ENCODE measurements around the gene CFAP70.

CFAP70 gene

DNA sequence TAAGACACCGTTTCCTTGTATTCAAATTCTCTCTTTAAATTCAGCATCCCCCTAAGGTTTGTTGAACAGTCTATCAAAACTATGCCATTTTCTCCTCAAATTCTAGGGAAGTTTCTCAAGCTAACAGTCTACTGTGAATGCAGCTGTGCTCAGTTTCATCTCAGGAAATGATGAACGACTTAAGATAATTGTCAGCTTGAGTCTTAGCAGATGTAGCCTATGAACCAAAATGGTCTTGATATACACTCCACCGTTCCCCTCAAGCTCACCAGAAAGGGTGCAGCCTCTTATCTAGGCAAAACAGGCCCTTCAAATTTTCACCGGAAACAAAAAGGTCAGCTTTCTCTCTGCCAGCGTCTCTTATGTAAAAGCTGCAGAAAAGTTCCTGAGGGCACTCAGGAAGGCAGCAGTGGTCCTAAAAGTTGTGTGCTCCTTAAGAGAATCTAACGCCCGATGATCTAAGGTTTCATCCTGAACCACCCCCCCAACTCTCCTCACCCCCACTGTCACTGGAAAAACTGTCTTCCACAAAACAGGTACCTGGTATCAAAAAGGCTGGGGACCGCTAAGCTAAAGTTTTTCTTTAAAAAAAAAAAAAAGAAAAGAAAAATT lies 113.7 kb downstream of the CFAP70 start:
- TF ChIP-seq, protein P1, sequence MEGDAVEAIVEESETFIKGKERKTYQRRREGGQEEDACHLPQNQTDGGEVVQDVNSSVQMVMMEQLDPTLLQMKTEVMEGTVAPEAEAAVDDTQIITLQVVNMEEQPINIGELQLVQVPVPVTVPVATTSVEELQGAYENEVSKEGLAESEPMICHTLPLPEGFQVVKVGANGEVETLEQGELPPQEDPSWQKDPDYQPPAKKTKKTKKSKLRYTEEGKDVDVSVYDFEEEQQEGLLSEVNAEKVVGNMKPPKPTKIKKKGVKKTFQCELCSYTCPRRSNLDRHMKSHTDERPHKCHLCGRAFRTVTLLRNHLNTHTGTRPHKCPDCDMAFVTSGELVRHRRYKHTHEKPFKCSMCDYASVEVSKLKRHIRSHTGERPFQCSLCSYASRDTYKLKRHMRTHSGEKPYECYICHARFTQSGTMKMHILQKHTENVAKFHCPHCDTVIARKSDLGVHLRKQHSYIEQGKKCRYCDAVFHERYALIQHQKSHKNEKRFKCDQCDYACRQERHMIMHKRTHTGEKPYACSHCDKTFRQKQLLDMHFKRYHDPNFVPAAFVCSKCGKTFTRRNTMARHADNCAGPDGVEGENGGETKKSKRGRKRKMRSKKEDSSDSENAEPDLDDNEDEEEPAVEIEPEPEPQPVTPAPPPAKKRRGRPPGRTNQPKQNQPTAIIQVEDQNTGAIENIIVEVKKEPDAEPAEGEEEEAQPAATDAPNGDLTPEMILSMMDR (conservative IDR thresholded peaks at IDR 0.05; ENCODE audit: low read depth, low read length), result no peak
- DNase-seq (ENCODE audit: low read depth), result peak; percentile 10
- peak overlapping the region; percentile 15 for H3K4me3 ChIP-seq (ENCODE audit: low read depth, low read length)

DNA sequence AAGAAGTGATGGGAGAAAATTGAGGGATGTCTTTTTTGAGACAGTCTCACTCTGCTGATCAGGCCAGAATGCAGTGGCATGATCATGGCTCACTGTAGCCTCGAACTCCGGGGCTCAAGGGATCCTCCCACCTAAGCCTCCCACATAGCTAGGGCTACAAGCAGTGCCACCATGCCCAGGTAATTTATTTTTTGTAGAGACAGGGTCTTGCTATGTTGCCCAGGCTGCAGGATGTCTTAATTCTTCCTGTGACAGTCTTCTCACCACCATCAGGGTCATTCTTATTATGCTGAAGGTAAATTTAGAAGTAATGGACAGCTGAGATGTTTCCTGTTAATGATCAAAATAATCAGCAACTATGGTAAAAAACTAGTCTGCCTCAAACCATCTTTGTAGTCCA lies 118.8 kb downstream of the CFAP70 start:
- TF ChIP-seq, protein P1 (conservative IDR thresholded peaks at IDR 0.05; ENCODE audit: low read depth, low read length), result no peak
- DNase-seq (ENCODE audit: low read depth), result no peak
- no peak overlapping the region for H3K4me3 ChIP-seq (ENCODE audit: low read depth, low read length)

- no peak for DNase-seq (ENCODE audit: low read depth)
- no peak overlapping the region for H3K4me3 ChIP-seq (ENCODE audit: low read depth, low read length)
- TF ChIP-seq, protein P1 (conservative IDR thresholded peaks at IDR 0.05; ENCODE audit: low read depth, low read length), result no peak
These were observed 119.6 kb downstream of the CFAP70 start for GRCh38 chr10:73238990-73239566.

DNA sequence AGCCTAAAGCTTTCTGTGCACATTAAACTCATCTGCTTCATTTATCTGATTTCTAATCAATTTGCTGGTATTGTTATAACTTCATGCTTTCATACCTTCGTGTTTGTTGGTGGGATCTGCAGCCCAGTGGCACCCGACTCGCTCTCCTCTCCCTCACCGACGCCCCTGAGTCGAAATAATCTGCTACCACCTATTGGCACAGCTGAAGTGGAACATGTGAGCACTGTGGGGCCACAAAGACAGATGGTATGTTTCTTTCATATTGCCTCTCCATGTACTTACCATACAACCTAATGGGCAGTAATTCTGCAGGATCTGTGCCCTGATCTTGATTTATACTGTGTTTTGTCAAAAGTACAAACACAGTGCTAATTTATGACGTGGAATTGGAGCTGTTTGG lies 124.0 kb downstream of the CFAP70 start:
- TF ChIP-seq, protein P1 (conservative IDR thresholded peaks at IDR 0.05; ENCODE audit: low read depth, low read length), result no peak
- no peak for DNase-seq (ENCODE audit: low read depth)
- H3K4me3 ChIP-seq (ENCODE audit: low read depth, low read length), result no peak overlapping the region

- DNase-seq (ENCODE audit: low read depth), result no peak
- no peak overlapping the region for H3K4me3 ChIP-seq (ENCODE audit: low read depth, low read length)
- TF ChIP-seq, protein P1 (conservative IDR thresholded peaks at IDR 0.05; ENCODE audit: low read depth, low read length), result no peak
These were observed 124.8 kb downstream of the CFAP70 start for GRCh38 chr10:73233883-73234282.

- DNase-seq (ENCODE audit: low read depth), result peak; percentile 27
- no peak overlapping the region for H3K4me3 ChIP-seq (ENCODE audit: low read depth, low read length)
- TF ChIP-seq, protein P1 (conservative IDR thresholded peaks at IDR 0.05; ENCODE audit: low read depth, low read length), result peak; percentile 39
These were observed 125.8 kb downstream of the CFAP70 start for GRCh38 chr10:73232887-73233286.

- no peak overlapping the region for H3K4me3 ChIP-seq (ENCODE audit: low read depth, low read length)
- DNase-seq (ENCODE audit: low read depth), result no peak
These were observed 129.1 kb downstream of the CFAP70 start for GRCh38 chr10:73229567-73229966.

More at GRCh38 chr10:73229567-73229966, 129.1 kb downstream of the CFAP70 start:
- TF ChIP-seq, protein P1 (conservative IDR thresholded peaks at IDR 0.05; ENCODE audit: low read depth, low read length), result no peak

Data from choroid plexus epithelial cell (primary cell).